ENCODE measurements around the gene RNF115.
"Not testable (repeated sequence)": the region's sequence is repeated elsewhere in the genome, so short reads cannot be mapped to it uniquely, and the experiment has no call there.

DNA sequence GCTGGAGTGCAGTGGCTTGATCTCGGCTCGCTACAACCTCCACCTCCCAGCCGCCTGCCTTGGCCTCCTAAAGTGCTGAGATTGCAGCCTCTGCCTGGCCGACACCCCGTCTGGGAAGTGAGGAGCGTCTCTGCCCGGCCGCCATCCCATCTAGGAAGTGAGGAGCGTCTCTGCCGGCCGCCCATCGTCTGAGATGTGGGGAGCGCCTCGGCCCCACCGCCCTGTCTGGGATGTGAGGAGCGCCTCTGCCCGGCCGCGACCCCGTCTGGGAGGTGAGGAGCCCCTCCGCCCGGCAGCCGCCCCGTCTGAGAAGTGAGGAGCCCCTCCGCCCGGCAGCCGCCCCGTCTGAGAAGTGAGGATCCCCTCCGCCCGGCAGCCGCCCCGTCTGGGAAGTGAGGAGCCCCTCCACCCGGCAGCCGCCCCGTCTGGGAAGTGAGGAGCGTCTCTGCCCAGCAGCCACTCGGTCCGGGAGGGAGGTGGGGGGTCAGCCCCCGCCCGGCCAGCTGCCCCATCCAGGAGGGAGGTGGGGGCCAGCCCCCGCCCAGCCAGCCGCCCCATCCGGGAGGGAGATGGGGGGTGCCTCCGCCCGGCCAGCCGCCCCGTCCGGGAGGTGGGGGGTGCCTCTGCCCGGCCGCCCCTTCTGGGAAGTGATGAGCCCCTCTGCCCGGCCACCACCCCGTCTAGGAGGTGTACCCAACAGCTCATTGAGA, 59.5 kb downstream of the RNF115 start:
- TF ChIP-seq, protein P1, sequence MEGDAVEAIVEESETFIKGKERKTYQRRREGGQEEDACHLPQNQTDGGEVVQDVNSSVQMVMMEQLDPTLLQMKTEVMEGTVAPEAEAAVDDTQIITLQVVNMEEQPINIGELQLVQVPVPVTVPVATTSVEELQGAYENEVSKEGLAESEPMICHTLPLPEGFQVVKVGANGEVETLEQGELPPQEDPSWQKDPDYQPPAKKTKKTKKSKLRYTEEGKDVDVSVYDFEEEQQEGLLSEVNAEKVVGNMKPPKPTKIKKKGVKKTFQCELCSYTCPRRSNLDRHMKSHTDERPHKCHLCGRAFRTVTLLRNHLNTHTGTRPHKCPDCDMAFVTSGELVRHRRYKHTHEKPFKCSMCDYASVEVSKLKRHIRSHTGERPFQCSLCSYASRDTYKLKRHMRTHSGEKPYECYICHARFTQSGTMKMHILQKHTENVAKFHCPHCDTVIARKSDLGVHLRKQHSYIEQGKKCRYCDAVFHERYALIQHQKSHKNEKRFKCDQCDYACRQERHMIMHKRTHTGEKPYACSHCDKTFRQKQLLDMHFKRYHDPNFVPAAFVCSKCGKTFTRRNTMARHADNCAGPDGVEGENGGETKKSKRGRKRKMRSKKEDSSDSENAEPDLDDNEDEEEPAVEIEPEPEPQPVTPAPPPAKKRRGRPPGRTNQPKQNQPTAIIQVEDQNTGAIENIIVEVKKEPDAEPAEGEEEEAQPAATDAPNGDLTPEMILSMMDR (IDR thresholded peaks at IDR 0.05) = not testable (repeated sequence)
- TF ChIP-seq EP300, POLR2AphosphoS5, POLR2A (IDR thresholded peaks at IDR 0.05): not testable (repeated sequence)
